ENCODE data around the gene NOXO1.
A peak's percentile ranks its signal among the peaks of the same experiment; 100 is the strongest.

Gene NOXO1

GRCh38 chr16:1979271-1980029 lies 1.8 kb downstream of the NOXO1 start:
- no peak for DNase-seq (ENCODE audit: low spot score)

GRCh38 chr16:1978476-1979120 lies 2.7 kb downstream of the NOXO1 start:
- DNase-seq (ENCODE audit: low spot score), result no peak

GRCh38 chr16:1977875-1978268 lies 3.4 kb downstream of the NOXO1 start:
- DNase-seq (ENCODE audit: low spot score), result no peak

- no peak for DNase-seq (ENCODE audit: low spot score)
These were observed 4.1 kb downstream of the NOXO1 start for GRCh38 chr16:1976951-1977874.

- no peak for DNase-seq (ENCODE audit: low spot score)
These were observed 5.1 kb downstream of the NOXO1 start for GRCh38 chr16:1976216-1976520.

GRCh38 chr16:1975432-1976215 lies 5.6 kb downstream of the NOXO1 start:
- no peak for DNase-seq (ENCODE audit: low spot score)

GRCh38 chr16:1974157-1975070 lies 6.9 kb downstream of the NOXO1 start:
- DNase-seq (ENCODE audit: low spot score), result no peak

GRCh38 chr16:1973461-1974156 lies 7.7 kb downstream of the NOXO1 start:
- DNase-seq (ENCODE audit: low spot score), result no peak

GRCh38 chr16:1972490-1972877 lies 8.8 kb downstream of the NOXO1 start:
- DNase-seq (ENCODE audit: low spot score), result no peak

GRCh38 chr16:1971796-1972489 lies 9.3 kb downstream of the NOXO1 start, which contains the start of gene TBL3:
TBL3 (plus strand) TSS chr16:1972053; CDS start chr16:1972165, 112 bp downstream.
- DNase-seq (ENCODE audit: low spot score), result peak; percentile 95

- no peak for DNase-seq (ENCODE audit: low spot score)
These were observed 12.9 kb downstream of the NOXO1 start for GRCh38 chr16:1968146-1968953.

- DNase-seq (ENCODE audit: low spot score), result no peak
These were observed 14.8 kb downstream of the NOXO1 start, which contains the start of gene RNF151 for GRCh38 chr16:1966460-1966859. RNF151 (plus strand) TSS chr16:1966856; CDS start chr16:1966882, 26 bp downstream.

- no peak for DNase-seq (ENCODE audit: low spot score)
These were observed 15.8 kb downstream of the NOXO1 start for GRCh38 chr16:1965396-1966001.

GRCh38 chr16:1964506-1965395 lies 16.5 kb downstream of the NOXO1 start, which contains the start of gene RPS2:
RPS2 (minus strand) TSS chr16:1964826; CDS start chr16:1964625, 201 bp downstream.
- DNase-seq (ENCODE audit: low spot score), result peak; percentile 99

- no peak for DNase-seq (ENCODE audit: low spot score)
These were observed 17.3 kb downstream of the NOXO1 start for GRCh38 chr16:1963806-1964505.

Measured in Ammon's horn (tissue), 1 donor.